GM18870 (cell line): ENCODE results near the gene SMAD7.
"Not testable (repeated sequence)": the region's sequence is repeated elsewhere in the genome, so short reads cannot be mapped to it uniquely, and the experiment has no call there.

ENCODE experiments used
- ATAC-seq: cut with Tn5 transposase; IDR thresholded peaks from one replicate; pipeline ENCODE4 v1.9.1; 2021; ENCODE audit warnings: moderate library complexity; ENCODE audit not compliant: unreplicated experiment

SMAD7 gene

GRCh38 chr18:48884306-48884705 is 66.5 kb downstream of the SMAD7 start:
- ATAC-seq: no peak

GRCh38 chr18:48882379-48882778 is 68.4 kb downstream of the SMAD7 start:
- ATAC-seq: no peak

GRCh38 chr18:48880931-48881330 is 69.8 kb downstream of the SMAD7 start:
- no peak for ATAC-seq

- no peak for ATAC-seq
Measured at GRCh38 chr18:48879008-48879431, 71.7 kb downstream of the SMAD7 start.

- no peak for ATAC-seq
Measured at GRCh38 chr18:48878471-48878870, 72.3 kb downstream of the SMAD7 start.

GRCh38 chr18:48877941-48878340 is 72.8 kb downstream of the SMAD7 start:
- no peak for ATAC-seq

- ATAC-seq: no peak
Measured at GRCh38 chr18:48876590-48876989, 74.2 kb downstream of the SMAD7 start.

- no peak for ATAC-seq
Measured at GRCh38 chr18:48875942-48876511, 74.7 kb downstream of the SMAD7 start.

- ATAC-seq: no peak
Measured at GRCh38 chr18:48875314-48875941, 75.3 kb downstream of the SMAD7 start.

GRCh38 chr18:48874701-48875162 is 76.0 kb downstream of the SMAD7 start:
- ATAC-seq: no peak

- no peak for ATAC-seq
Measured at GRCh38 chr18:48874233-48874632, 76.5 kb downstream of the SMAD7 start.

- no peak for ATAC-seq
Measured at GRCh38 chr18:48872234-48873145, 78.3 kb downstream of the SMAD7 start.

- ATAC-seq: no peak
Measured at GRCh38 chr18:48871391-48872166, 79.2 kb downstream of the SMAD7 start.

- ATAC-seq: not testable (repeated sequence)
Measured at GRCh38 chr18:48870926-48871325, 79.8 kb downstream of the SMAD7 start.
